CD4-positive, alpha-beta T cell treated with Interleukin-15 for 1 hour (primary cell): ENCODE data around the gene NME3.

Experiments used
- DNase-seq: peaks from one replicate; pipeline ENCODE4 v3.0.0-alpha.2; 2020

NME3 gene

GRCh38 chr16:1793578-1794220, 22.4 kb upstream of the NME3 start, which contains the start of gene IGFALS:
TSS of gene IGFALS (minus strand) at chr16:1793705. CDS start at chr16:1793652, 53 bp downstream.
- no peak for DNase-seq

- DNase-seq, result no peak
These were observed 21.7 kb upstream of the NME3 start for GRCh38 chr16:1792836-1793577.

GRCh38 chr16:1791943-1792812, 20.8 kb upstream of the NME3 start:
- no peak for DNase-seq

- no peak for DNase-seq
These were observed 20.1 kb upstream of the NME3 start for GRCh38 chr16:1791256-1791942.

GRCh38 chr16:1790611-1791255, 19.4 kb upstream of the NME3 start:
- DNase-seq, result no peak

GRCh38 chr16:1790261-1790610, 18.9 kb upstream of the NME3 start:
- no peak for DNase-seq

GRCh38 chr16:1789643-1790045, 18.3 kb upstream of the NME3 start:
- no peak for DNase-seq

GRCh38 chr16:1788708-1789100, 17.4 kb upstream of the NME3 start:
- no peak for DNase-seq

GRCh38 chr16:1788095-1788707, 16.9 kb upstream of the NME3 start:
- no peak for DNase-seq

GRCh38 chr16:1787322-1788094, 16.2 kb upstream of the NME3 start:
- no peak for DNase-seq

- DNase-seq, result no peak
These were observed 15.6 kb upstream of the NME3 start for GRCh38 chr16:1787056-1787321.

GRCh38 chr16:1786242-1787055, 15.1 kb upstream of the NME3 start:
- DNase-seq, result no peak

GRCh38 chr16:1785846-1786170, 14.5 kb upstream of the NME3 start:
- no peak for DNase-seq

GRCh38 chr16:1784977-1785845, 13.9 kb upstream of the NME3 start:
- no peak for DNase-seq

- peak; percentile 100 for DNase-seq
These were observed 11.3 kb upstream of the NME3 start, which contains the start of the genes NUBP2 and SPSB3 for GRCh38 chr16:1782408-1783264. TSS of gene NUBP2 (plus strand) at chr16:1782960. CDS start at chr16:1783021, 61 bp downstream. TSS of gene SPSB3 (minus strand) at chr16:1782571. CDS start at chr16:1781483, 1,088 bp downstream.

- DNase-seq, result no peak
These were observed 10.5 kb upstream of the NME3 start for GRCh38 chr16:1781758-1782407.

GRCh38 chr16:1781254-1781653, 9.9 kb upstream of the NME3 start:
- DNase-seq, result no peak

GRCh38 chr16:1780677-1781072, 9.3 kb upstream of the NME3 start:
- DNase-seq, result no peak
